ENCODE measurements around the gene NDST1.

The NDST1 gene

GRCh38 chr5:150544611-150545219 is 36.8 kb downstream of the NDST1 start:
- H3K4me3 ChIP-seq (ENCODE audit: control insufficient read depth, low read depth, low read length) = no peak overlapping the region
- TF ChIP-seq CTCF (conservative IDR thresholded peaks at IDR 0.05; ENCODE audit: control insufficient read depth, insufficient read depth, low read depth, low read length) = peak; percentile 89
- peak; percentile 64 for DNase-seq (ENCODE audit: low read depth)

- H3K4me3 ChIP-seq (ENCODE audit: control insufficient read depth, low read depth, low read length) = no peak overlapping the region
These were observed 37.3 kb downstream of the NDST1 start for GRCh38 chr5:150545246-150545645.

DNA sequence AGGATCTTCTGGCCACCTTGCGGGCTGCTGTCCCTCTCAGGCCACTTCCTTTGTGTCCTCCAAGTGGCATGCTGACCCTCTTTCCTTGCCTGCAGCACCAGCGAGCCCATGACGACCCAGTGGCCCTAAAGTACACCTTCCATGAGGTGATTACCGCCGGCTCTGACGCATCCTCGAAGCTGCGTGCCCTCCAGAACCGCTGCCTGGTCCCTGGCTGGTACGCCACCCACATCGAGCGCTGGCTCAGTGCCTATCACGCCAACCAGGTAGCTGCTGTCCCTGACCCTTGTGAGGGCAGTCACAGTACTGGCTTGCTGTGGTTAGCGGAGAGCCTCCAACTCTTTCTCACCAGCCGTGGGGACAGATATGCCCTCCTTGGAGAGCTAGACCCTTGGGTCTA is 40.2 kb downstream of the NDST1 start:
- DNase-seq (ENCODE audit: low read depth) = no peak
- TF ChIP-seq CTCF (conservative IDR thresholded peaks at IDR 0.05; ENCODE audit: control insufficient read depth, insufficient read depth, low read depth, low read length) = no peak
- H3K4me3 ChIP-seq (ENCODE audit: control insufficient read depth, low read depth, low read length) = no peak overlapping the region

More at GRCh38 chr5:150545246-150545645, 37.3 kb downstream of the NDST1 start:
- no peak for DNase-seq (ENCODE audit: low read depth)
- TF ChIP-seq CTCF (conservative IDR thresholded peaks at IDR 0.05; ENCODE audit: control insufficient read depth, insufficient read depth, low read depth, low read length) = no peak

DNA sequence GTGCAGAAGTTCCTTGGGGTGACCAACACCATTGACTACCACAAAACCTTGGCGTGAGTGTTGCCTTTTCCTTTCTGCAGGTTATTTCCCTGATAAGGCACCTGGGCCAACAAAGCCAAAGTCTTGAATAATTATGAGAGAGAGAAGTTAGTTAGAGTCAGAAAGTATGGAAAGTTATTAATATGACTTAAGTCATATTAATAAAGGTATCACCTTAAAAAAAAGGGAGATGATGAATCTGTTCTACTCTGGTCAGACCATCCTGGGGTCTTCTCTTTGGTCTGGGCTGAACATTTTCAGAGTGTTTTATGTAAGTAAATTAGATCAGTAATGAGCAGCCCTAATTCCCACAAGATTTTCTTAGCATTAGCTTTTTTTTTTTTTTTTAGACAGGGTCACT is 41.8 kb downstream of the NDST1 start:
- no peak overlapping the region for H3K4me3 ChIP-seq (ENCODE audit: control insufficient read depth, low read depth, low read length)
- TF ChIP-seq CTCF (conservative IDR thresholded peaks at IDR 0.05; ENCODE audit: control insufficient read depth, insufficient read depth, low read depth, low read length) = no peak
- DNase-seq (ENCODE audit: low read depth) = no peak

GRCh38 chr5:150550286-150550685 is 42.4 kb downstream of the NDST1 start:
- no peak overlapping the region for H3K4me3 ChIP-seq (ENCODE audit: control insufficient read depth, low read depth, low read length)
- TF ChIP-seq CTCF (conservative IDR thresholded peaks at IDR 0.05; ENCODE audit: control insufficient read depth, insufficient read depth, low read depth, low read length) = no peak
- no peak for DNase-seq (ENCODE audit: low read depth)

DNA sequence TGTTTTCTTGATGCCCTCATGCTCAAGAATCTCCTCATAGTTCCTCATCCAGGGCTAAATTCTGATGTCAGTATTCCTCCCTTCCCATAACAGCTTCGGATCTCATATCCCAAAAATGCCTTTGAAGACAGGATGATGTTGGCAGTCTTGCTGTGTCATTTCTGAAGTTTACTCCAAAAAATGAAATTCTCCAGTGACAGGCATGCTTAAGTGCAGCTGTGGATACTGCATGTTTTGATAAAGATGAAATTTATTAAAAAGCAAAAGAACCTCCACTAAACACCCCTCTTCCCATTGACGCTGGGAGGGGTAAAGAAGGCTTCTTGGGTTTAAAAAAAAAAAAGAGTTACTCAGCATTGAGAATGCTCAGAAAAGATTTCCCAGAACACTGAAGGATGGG is 43.1 kb downstream of the NDST1 start:
- no peak for DNase-seq (ENCODE audit: low read depth)
- H3K4me3 ChIP-seq (ENCODE audit: control insufficient read depth, low read depth, low read length) = no peak overlapping the region
- TF ChIP-seq CTCF (conservative IDR thresholded peaks at IDR 0.05; ENCODE audit: control insufficient read depth, insufficient read depth, low read depth, low read length) = no peak

DNA sequence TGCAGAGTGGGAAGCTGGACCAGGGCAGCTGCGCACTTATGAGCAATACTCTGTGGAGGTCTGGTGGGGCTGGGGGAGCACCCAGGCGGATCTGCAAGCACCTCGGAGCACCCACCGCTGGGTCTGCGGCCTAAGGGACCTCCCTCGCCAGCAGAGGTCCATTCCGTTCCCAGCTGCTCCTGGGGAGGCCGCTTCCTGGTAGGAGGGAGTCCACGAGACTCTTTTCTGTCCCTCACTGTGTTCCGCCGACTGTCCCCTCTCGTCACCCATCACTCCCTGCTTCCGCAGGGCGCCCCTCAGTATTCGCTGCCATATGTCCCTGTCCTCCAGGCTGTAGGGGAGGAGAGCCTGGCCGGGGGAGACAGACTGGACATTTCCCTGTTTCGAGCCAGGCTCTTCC is 45.5 kb downstream of the NDST1 start:
- H3K4me3 ChIP-seq (ENCODE audit: control insufficient read depth, low read depth, low read length) = no peak overlapping the region
- no peak for TF ChIP-seq CTCF (conservative IDR thresholded peaks at IDR 0.05; ENCODE audit: control insufficient read depth, insufficient read depth, low read depth, low read length)
- DNase-seq (ENCODE audit: low read depth) = no peak
